Germinal center (tissue), 1 donor: ENCODE measurements around the gene MUSTN1.

Experiments
- DNase-seq: peaks from one replicate; pipeline ENCODE4 v3.0.0; 2012; ENCODE audit warnings: mixed read lengths, low spot score

Gene MUSTN1

DNA sequence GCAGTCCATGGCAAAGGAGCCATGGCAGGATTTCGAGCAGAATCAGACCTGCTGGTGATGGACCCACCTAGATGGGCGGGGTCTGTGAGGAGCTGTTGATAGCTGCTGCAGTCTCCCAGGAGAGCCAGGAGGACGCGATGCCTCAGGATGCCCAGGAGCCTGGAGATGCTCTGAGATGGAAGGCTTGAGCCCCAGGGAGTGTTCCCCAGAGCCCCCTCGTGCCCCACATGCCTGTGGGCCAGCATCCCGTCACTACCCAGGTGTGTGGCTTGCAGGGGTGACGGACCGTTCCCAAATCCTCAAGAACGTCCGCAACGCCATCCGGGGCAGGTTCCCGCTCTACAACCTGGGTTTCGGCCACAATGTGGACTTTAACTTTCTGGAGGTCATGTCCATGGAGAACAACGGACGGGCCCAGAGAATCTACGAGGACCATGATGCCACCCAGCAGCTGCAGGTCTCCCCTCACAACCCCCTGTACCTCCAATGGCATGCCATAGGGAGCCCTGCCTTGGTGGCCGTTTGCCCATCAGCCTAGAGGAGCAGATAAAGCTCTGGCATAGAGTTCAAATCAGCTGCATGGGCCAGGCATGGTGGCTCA, 50.7 kb downstream of the MUSTN1 start:
- DNase-seq: no peak

DNA sequence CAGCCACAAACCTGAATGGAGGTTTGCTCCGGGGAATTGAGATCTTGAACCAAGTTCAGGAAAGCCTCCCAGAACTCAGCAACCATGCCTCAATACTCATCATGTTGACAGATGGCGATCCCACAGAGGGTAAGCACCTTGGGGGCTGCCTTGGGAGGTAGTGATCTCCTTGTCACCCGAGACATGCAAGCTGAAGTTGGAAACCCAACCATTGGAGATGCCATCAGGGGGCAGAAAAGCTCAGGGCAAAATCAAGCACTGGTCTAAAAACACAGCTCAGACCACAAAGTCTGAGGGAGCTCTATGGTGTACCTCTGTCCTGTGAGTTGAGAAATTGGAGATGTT, 51.6 kb downstream of the MUSTN1 start:
- DNase-seq: no peak
